Stimulated activated CD4-positive, alpha-beta T cell treated with anti-CD3 and anti-CD28 coated beads, Interleukin-15, amount 100 ng/mL, for 24 hours (primary cell): ENCODE results near the gene NLN.
"Not testable (repeated sequence)": the region's sequence is repeated elsewhere in the genome, so short reads cannot be mapped to it uniquely, and the experiment has no call there.

Source experiments
- DNase-seq: peaks from one replicate; pipeline ENCODE4 v3.0.0-alpha.2; 2020

Gene NLN

DNA sequence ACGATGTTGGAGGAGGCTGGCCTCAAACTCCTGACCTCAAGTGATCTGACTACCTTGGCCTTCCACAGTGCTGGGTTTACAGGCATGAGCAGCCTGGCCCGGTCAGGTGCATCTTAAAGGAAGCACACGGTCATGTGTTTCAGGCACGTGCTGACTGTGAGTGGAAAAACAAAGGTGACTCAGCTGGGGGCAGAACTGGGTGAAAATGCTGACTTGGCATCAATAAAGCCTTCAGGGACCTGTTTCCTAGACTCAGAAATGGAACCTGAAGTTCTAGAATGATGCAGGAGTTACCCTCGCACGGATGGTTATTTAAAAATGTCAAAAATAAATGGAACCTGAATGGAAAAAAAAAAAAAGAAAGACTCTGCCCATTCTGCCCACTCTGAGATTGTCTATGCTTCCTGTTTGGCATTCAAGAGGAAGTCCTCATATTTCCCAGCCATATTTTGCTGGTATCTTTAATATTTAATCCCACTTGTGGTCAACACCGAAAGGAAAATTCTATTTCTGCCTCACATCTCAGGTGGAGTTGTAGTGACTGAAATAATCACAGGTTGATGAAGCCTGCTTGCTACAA, 12.3 kb downstream of the NLN start:
- DNase-seq, result not testable (repeated sequence)

DNA sequence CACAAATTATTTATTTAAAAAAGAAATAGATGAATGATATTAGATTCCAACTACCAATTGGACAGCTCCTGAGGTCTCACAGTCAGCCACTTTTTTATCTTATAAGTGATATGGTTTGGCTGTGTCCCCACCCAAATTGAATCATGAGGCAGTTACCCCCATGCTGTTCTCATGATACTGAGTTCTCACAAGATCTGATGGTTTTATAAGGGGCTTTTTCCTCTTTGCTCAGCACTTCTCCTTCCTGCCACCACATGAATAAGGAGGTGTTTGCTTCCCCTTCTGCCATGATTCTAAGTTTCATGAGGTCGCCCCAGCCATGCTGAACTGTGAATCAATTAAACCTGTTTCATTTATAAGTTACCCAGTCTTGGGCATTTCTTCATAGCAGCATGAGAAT, 12.9 kb downstream of the NLN start:
- no peak for DNase-seq

DNA sequence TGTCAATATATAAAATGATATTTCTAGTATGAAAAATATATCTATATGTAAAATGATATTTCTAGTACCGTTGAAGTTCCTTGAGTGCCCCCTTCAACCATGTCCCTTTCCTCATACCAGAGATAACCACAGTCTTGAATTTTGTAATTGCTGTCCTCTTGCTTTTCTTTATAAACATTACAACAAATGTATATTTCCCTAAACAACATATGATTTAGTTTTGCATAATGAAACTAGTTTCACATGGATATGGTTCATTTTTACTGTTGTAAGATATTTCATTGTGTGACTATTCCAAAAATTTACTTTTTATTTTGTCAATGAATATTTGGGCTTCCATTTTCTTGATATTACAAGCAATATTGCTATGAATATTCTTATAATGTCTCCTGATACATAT, 14.0 kb downstream of the NLN start:
- no peak for DNase-seq

DNA sequence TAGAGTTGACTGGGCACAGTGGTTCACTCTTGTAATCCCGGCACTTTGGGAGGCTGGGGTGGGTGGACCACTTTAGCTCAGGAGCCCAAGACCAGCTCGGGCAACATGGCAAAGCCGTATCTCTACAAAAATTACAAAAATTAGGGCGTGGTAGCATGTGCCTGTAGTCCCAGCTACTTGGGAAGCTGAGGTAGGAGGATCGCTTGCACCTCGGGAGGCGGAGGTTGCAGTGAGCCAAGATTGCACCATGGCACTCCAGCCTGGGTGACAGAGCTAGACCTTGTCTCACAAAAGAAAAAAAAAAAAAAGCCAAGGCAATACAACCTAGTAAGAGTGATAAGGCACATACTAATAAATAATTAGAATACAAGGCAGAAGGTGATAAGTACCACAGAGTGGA, 15.8 kb downstream of the NLN start:
- DNase-seq, result no peak

DNA sequence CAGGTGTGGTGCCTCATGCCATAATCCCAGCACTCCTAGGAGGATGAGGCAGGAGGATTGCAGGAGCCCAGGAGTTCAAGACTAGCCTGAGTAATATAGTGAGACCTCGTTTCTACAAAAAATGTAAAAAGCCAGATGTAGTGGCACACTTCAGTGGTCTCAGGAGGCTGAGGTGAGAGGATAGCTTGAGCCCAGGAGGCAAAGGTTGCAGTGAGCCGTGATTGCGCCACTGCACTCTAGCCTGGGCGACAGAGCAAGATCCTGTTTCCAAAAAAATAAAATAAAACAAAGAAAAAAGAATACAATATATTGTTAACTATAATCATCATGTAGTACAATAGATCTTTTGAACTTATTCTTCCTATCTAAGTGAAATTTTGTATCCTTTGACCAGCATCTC, 16.3 kb downstream of the NLN start:
- no peak for DNase-seq

DNA sequence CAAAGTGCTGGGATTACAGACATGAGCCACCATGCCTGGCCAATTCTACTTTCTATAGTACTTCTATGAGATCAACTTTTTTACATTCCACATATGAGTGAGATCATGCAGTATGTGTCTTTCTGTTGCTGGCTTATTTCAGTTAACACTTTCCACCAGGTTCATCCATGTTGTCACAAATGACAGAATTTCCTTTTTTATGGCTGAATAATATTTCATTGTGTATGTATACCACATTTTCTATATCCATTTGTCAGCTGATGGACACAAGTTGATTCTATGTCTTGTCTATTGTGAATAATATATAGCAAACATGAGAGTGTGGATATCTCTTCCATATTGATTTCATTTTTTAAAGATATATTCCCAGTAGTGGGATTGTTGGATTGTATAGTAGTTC, 17.2 kb downstream of the NLN start:
- no peak for DNase-seq

DNA sequence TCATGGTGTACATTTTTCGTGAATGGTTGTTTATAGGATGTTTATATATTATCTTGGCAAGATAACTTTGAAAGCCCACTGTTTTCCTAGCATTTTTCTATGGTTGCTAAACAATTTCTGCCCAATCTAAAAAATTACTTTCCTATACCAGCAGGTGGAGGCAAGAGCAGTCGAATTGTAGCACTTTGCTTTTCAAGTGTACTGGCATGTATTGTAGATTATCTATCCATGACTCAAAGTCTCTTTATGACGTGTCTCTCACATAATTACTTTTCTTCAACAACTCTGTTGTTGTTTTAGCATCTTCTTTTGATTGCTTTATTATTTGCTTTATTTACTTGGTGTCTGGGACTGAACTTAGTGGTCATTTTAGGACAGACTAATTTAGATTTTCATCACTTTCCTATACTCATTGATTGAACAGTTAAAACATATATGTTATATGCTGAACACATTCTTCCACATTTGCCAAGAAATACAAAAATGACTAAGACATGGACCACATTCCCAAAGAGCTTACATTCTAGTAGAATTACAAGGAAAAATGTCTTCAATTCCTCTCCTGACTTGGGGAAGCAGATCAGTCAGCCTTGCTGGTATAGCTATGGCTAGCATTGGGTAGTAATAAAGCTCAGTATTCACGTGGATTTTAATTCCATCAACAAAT, 20.7 kb downstream of the NLN start:
- DNase-seq, result peak; percentile 34

DNA sequence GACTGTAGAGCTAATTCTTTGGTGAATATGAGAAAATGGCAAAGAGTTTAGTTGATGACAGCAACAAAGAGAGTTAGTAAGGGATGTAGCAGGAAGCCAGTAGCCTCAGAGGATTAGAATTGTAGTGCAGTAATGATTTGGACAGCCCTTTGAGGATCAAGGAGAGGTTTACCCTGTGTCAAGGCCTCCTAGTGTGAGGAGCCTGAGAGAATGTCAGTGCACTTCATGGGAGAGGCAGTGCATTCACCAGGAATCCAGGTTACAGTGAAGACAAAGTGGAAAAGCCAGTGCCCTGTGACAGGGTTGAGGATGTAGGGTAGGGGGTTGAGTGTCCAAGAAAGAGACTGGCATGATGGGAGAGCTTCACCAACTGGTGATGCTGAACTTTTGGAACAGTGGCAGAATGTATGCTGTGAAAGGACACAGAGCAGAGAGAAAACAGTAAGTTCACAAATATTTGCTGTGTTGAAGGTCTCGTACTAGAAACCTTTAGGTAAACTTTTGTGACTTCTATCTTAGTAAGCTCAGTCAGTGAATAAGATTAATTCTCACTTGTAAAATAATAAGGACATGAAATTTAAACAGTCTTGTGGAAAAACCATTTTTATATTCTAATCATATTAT, 27.3 kb downstream of the NLN start:
- DNase-seq, result no peak

DNA sequence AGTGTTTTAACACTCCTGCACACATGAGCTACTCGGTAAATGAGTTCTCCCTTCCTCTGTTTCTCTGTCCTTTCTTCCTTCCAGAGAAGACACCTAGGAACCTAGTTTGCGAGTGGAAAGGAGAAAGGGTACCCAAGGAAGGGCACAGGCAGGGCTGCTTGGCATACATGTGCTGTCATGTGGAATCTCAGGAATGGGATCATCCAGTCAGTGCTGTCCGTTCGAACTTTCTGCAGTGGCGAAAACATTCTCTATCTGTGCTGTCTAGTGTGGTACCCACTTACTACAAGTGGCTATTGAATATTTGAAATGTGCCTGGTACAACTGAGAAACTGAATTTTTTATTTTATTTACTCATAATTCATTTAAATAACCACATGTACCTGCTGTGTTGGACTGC, 28.0 kb downstream of the NLN start:
- DNase-seq, result no peak

DNA sequence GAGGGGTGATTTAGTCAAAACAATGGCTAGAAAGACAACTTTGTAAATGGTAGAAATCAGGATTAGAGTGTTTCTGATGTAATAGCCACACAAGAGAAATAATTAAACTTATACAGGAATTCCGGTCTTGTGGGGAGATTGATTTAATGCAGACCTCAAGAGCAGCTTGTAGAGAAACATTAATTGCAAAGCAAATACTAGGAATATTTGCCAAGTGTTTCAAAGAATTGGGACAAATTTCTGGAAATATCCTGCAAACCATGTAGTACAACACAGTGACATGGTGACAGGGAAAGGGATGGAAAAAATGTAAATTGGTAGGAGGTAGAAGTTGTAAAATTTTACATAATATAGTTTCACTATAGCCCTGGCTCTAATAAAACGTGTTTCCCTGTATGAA, 28.9 kb downstream of the NLN start:
- DNase-seq, result no peak

DNA sequence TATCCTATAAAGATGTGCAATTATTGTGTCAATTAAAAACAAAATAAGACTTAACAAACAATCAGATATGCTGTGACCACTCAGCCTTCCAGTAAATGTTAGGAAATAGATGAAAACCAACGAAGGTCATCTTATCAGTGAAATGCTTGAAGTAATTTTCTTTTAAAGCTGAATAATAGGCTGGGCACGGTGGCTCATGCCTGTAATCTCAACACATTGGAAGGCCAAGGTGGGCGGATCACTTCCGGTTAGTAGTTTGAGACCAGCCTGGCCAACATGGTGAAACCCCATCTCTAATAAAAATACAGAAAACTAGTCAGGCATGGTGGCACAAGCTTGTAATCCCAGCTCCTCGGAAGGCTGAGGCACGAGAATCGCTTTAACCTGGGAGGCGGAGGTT, 31.2 kb downstream of the NLN start:
- no peak for DNase-seq

DNA sequence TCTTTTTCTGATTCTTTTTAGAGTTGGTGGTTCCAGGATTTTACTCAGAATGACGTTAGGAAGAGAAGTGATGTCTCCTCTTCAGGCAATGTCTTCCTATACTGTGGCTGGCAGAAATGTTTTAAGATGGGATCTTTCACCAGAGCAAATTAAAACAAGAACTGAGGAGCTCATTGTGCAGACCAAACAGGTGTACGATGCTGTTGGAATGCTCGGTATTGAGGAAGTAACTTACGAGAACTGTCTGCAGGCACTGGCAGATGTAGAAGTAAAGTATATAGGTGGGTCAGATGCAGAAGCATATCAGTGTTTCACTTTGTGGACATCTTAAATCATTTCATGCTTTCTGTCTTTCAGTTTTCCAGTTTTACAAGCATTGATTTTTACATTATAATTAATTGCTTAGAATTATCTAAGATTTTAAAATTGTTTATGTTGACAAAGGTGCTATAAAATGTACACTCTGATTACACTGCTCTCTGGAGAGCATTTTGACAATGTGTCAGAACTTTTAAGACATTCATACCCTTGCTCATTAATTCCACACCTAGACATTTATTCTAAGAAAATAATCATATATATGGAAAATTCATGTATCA, 36.6 kb downstream of the NLN start:
- DNase-seq, result no peak

DNA sequence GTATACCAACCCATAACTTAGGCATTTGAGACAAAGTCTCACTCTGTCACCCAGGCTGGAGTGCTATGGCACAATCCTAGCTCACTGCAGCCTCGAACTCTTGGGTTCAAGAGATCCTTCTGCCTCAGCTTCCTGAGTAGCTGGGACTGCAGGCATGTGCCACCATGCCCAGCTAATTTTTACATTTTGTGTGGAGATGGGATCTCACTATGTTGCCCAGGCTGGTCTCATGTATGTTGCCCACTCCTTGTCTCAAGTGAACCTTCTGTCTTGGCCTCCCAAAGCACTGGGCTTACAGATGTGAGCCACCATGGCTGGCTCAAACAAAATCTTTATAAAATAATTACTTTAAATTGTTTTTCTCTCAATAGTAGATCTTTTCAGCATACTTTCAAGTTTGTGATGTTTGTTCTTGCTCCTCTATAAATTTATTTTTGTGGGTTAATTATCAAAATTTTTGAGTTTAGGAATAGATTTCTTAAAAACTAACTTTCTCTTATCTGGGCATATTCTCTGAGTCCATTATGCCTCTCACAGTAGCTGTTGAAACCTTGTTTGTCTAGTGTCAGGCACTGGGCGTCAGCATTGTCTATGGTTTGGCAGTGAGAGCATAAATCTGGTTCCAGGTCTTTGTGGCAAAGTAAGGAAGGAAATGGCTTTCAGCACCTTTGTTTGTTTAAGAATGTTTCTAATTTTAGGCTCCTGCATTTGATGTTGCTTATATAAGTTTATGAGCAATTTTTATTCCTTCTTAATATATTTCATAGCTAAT, 38.7 kb downstream of the NLN start:
- DNase-seq, result peak; percentile 17

DNA sequence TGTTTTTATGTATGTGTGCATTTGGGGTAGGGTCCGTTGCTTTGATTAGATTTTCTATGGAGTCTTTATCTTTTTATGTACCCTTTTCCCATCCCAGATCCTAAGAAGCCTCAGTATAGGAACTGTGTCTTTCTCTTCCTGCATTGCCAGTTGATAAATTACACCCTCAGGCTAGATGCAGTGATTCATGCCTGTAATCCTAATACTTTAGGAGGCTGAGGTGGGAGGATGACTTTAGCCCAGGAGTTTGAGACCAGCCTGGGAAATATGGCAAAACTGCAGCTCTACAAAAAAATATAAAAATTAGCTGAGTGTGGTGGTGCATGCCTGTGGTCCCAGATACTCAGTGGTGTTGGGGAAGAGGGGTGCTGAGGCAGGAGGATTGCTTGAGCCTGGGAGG, 40.2 kb downstream of the NLN start:
- DNase-seq, result no peak

DNA sequence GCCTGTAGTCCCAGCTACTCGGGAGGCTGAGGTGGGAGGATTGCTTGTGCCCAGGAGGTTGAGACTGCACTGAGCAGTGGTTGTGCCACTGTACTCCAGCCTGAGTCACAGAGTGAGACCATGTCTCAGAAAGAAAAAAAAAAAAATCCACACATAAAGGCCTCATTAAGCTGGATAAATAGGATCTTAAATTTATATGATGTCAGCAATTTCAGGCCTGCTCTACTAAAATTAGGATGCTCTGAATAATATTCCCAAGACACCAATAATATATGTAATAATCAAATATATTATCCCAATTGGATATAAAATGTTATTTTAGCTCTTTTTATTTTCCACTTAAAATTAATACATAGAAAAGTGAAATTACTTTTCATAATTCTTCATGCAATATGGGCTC, 43.6 kb downstream of the NLN start:
- DNase-seq, result no peak

DNA sequence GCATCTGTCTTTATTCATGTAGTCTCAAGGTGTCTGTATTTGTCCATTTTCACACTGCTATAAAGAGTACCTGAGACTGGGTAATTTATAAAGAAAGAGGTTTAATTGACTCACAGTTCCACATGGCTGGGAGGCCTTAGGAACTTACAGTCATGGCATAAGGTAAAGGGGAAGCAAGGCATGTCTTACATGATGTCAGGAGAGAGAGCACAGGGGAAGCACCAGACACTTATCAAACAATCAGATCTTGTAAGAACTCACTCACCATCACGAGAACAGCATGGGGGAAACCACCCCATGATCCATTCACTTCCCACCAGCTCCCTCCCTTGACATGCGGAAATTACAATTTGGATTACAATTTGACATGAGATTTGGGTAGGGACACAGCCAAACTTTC, 44.2 kb downstream of the NLN start:
- peak; percentile 18 for DNase-seq

DNA sequence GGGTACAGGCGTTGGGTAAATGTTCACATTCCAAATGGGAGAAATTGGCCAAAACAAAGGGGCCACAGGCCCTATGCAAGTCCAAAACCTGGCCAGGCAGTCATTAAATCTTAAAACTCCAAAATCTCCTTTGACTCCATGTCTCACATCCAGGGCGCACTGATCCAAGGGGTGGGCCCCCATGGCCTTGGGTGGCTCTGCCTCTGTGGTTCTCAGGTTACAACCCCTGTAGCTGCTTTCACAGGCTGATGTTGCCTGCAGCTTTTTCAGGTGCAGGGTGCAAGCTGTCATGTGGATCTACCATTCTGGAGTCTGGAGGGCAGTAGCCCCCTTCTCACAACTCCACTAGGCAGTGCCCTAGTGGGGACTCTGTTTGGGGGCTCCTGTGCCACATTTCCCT, 44.8 kb downstream of the NLN start:
- DNase-seq, result no peak

DNA sequence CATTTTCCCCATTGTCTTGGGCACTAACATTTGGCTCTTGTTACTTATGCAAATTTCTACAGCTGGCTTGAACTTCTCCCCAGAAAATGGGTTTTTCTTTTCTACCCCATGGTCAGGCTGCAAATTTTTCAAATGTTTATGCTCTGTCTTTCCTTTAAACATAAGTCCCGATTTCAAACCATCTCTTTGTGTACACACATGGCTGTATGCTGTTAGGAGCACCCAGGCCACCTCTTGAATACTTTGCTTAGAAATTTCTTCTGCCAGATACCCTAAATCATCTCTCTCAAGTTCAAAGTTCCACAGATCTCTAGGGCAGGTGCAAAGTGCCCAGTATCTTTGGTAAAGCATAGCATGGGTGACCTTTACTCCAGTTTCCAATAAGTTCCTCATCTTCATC, 45.6 kb downstream of the NLN start:
- no peak for DNase-seq

DNA sequence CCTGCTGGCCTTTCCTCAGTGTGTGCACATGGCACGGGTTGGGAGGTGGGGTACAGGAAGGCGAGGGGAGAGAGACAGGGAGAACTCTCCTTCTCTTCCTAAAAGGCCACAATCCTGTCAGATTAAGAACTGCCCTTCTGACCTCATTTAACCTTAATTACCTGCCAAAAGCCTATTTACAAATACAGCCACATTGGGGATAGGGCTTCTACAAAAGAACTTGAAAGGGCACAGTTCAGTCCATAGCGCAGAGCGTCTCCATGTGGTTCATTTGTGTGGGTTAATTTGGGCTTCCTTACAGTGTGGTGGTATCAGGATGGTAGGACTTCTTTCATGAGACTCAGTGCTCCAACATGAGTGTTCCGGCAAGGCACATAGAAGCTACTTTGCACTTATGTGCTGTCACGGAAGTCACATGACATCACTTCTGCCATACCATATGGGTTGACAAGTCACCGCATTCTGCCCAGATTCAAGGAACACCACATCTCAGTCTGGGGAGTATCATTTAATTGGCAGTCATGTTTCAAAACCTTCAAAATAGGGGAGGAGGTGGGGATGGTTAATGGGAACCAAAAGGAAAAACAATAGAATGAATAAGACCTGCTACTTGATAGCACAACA, 46.8 kb downstream of the NLN start:
- DNase-seq, result no peak

DNA sequence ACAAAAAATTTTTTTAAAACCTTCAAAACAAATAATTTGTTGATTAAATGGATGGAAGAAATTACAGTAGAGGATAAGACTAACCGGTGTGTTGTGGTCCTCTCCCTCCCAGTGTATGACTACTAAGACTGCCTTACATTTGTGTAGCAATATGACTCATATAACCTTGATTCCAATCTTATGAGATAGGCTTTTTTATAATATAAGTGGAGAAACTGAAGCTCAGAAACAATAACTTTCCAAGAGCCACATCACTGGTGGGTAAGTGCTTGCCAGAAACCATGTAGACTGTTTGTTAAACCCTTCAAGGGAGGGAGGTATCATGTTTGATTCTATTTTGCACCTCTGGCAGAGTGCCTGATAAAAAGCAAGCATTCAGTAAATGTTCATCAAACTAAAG, 47.5 kb downstream of the NLN start:
- DNase-seq, result no peak

DNA sequence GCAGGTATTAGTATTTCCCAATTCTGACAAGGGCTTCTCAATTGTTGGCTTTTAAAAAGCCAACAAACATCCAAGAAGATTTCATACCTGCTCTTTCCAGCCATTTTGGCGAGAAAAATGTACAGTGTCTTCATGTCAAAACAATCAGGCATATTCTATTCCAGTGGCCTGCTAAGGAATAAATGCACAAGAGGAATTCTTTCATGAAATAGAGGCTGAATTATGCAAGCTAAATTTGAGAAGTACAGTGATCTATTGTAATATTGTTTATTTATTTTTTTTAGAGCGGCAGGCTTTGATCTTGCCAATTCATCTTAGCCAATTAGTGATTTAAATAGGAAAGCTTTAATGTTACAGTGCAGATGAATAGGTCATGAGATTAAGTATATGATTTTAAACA, 49.3 kb downstream of the NLN start:
- DNase-seq, result no peak

DNA sequence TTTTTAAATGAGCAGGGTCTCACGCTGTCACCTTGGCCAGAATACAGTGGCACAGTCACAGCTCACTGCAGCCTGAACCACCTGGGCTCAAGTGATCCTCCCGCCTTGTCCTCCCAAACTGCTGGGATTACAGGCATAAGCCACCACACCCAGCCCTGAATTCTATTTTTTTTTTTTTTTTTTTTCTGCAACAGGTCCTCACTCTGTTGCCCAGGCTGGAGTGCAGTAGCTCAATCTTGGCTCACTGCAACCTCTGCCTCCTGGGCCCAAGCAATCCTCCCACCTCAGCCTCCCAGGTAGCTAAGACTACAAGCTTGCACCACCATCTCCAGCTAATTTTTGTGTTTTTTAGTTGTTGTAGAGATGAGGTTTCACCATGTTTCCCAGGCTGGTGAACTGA, 51.0 kb downstream of the NLN start:
- not testable (repeated sequence) for DNase-seq

DNA sequence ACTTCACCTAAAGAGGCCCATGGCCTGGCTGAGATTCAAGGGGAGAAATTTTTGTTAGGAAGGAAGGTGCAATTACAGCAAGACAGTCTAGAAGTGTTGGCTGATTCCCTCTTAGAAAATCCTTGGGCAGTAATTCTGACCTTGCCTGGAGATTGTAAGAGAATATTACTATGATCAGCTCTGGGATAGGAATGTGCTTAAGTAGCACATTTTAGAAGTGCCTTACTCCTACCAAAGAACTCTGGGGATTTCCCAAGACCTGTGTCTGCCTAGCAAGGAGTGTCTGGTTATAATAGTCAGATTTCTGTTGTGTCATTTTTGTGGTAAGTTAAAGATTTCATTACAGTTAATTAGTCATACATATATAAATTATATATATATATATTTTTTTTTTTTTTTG, 52.3 kb downstream of the NLN start:
- DNase-seq, result peak; percentile 11
